ENCODE data around the gene IFNAR1. TPM values are rescaled to one million over a fixed set of nuclear protein-coding genes. Genes with fewer than 3 reads are reported as not detected.

Gene IFNAR1
- total RNA-seq, 2 donors from 2014 or later = 37.1 to 50.1 TPM

Other genes with a start within 250 kb of the IFNAR1 start
- 10 to 100 TPM in 1 of 2 donors, 1 to 10 TPM in 1; 8.6 to 17.7 TPM for gene IFNAR2, start 95.0 kb upstream of the IFNAR1 start, total RNA-seq
- 100 to 1,000 TPM in 1 of 2 donors, 10 to 100 TPM in 1; 79.7 to 103 TPM for gene IL10RB, start 58.6 kb upstream of the IFNAR1 start, total RNA-seq
- gene IFNGR2, start 78.4 kb downstream of the IFNAR1 start, total RNA-seq = 100 to 1,000 TPM in 1 of 2 donors, 10 to 100 TPM in 1; 71.9 to 140 TPM
- gene TMEM50B, start 155.0 kb downstream of the IFNAR1 start, total RNA-seq = 10 to 100 TPM; 34.9 to 41.5 TPM
- gene DNAJC28, start 166.7 kb downstream of the IFNAR1 start, total RNA-seq = 1 to 10 TPM; 2.5 to 4.0 TPM
- gene GART, start 217.1 kb downstream of the IFNAR1 start, total RNA-seq = 10 to 100 TPM; 48.9 to 57.7 TPM
- gene SON, start 218.1 kb downstream of the IFNAR1 start, total RNA-seq = 100 to 1,000 TPM; 202 to 213 TPM

Data from left colon (tissue), 2 donors.